HG03469 (cell line): Measurements from ENCODE around the gene JAK3.

Source experiments
- ATAC-seq: cut with Tn5 transposase; IDR thresholded peaks from one replicate; pipeline ENCODE4 v1.9.1; 2021; ENCODE audit warnings: mild to moderate bottlenecking, moderate library complexity, moderate number of reproducible peaks; ENCODE audit not compliant: unreplicated experiment

Gene JAK3

GRCh38 chr19:17866312-17866963 lies 18.7 kb upstream of the JAK3 start:
- no peak for ATAC-seq

- no peak for ATAC-seq
These were observed 17.9 kb upstream of the JAK3 start for GRCh38 chr19:17865364-17866311.

- no peak for ATAC-seq
These were observed 15.9 kb upstream of the JAK3 start for GRCh38 chr19:17863520-17864182.

GRCh38 chr19:17862711-17863519 lies 15.1 kb upstream of the JAK3 start:
- ATAC-seq: no peak

- no peak for ATAC-seq
These were observed 14.0 kb upstream of the JAK3 start for GRCh38 chr19:17861542-17862402.

GRCh38 chr19:17860993-17861360 lies 13.2 kb upstream of the JAK3 start:
- ATAC-seq: no peak

- ATAC-seq: no peak
These were observed 12.7 kb upstream of the JAK3 start for GRCh38 chr19:17860331-17860992.

GRCh38 chr19:17859533-17860330 lies 11.9 kb upstream of the JAK3 start, which contains the start of gene RPL18A:
TSS of gene RPL18A (plus strand) at chr19:17859910. CDS start at chr19:17859957, 47 bp downstream.
- peak; percentile 77 for ATAC-seq

- no peak for ATAC-seq
These were observed 7.7 kb upstream of the JAK3 start for GRCh38 chr19:17855280-17856152.

- no peak for ATAC-seq
These were observed 6.3 kb upstream of the JAK3 start for GRCh38 chr19:17854061-17854460.

GRCh38 chr19:17848595-17849292 lies 962 bp upstream of the JAK3 start:
- ATAC-seq: no peak

GRCh38 chr19:17846146-17846545 lies 1.6 kb downstream of the JAK3 start:
- ATAC-seq: no peak

- no peak for ATAC-seq
These were observed 3.8 kb downstream of the JAK3 start for GRCh38 chr19:17843908-17844490.

- no peak for ATAC-seq
These were observed 4.4 kb downstream of the JAK3 start for GRCh38 chr19:17843292-17843827.

- ATAC-seq: no peak
These were observed 5.0 kb downstream of the JAK3 start for GRCh38 chr19:17842663-17843291.
